ENCODE data around the gene ARL16.

- TF ChIP-seq CTCF (IDR thresholded peaks at IDR 0.05), result no peak
- TF ChIP-seq POLR2A (IDR thresholded peaks at IDR 0.05), result no peak
Measured at GRCh38 chr17:81713004-81713555, 29.5 kb upstream of the ARL16 start.

Measured in tibial nerve (tissue), 3 donors.